Measurements from ENCODE around the gene AIPL1. TPM values are rescaled to one million over a fixed set of nuclear protein-coding genes. Genes with fewer than 3 reads are reported as not detected.

AIPL1 gene
- total RNA-seq, 2 experiments from 2014 or later, result not detected

GRCh38 chr17:6457688-6458459 is 23.0 kb upstream of the AIPL1 start:
- no peaks in the 10 kb centered on the region for H3K9me2 ChIP-seq (ENCODE audit: insufficient read depth, low read length)
- no peak overlapping the region for H2AFZ ChIP-seq (ENCODE audit: low read length)
- no peak overlapping the region for H3K27ac ChIP-seq (ENCODE audit: low read depth, low read length, poor library complexity, severe bottlenecking)
- H3K36me3 ChIP-seq (ENCODE audit: insufficient read depth, low read length), result no peaks in the 10 kb centered on the region
- no peak overlapping the region for H3K4me3 ChIP-seq (ENCODE audit: low read depth, low read length, poor library complexity, severe bottlenecking)
- no TSS peak for BruUV-seq (replicated peaks)
- no peaks in the 10 kb centered on the region for H4K20me1 ChIP-seq (ENCODE audit: insufficient read depth, low read length)
- no peak for DNase-seq (ENCODE audit: low spot score)
- H3K4me1 ChIP-seq (ENCODE audit: insufficient read depth, low read length, poor library complexity, severe bottlenecking), result peaks cover 15% of the 10 kb centered on the region
- TF ChIP-seq, protein P1, sequence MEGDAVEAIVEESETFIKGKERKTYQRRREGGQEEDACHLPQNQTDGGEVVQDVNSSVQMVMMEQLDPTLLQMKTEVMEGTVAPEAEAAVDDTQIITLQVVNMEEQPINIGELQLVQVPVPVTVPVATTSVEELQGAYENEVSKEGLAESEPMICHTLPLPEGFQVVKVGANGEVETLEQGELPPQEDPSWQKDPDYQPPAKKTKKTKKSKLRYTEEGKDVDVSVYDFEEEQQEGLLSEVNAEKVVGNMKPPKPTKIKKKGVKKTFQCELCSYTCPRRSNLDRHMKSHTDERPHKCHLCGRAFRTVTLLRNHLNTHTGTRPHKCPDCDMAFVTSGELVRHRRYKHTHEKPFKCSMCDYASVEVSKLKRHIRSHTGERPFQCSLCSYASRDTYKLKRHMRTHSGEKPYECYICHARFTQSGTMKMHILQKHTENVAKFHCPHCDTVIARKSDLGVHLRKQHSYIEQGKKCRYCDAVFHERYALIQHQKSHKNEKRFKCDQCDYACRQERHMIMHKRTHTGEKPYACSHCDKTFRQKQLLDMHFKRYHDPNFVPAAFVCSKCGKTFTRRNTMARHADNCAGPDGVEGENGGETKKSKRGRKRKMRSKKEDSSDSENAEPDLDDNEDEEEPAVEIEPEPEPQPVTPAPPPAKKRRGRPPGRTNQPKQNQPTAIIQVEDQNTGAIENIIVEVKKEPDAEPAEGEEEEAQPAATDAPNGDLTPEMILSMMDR (conservative IDR thresholded peaks at IDR 0.05; ENCODE audit: low read length), result no peak
- no peak for TF ChIP-seq EZH2phosphoT487 (IDR thresholded peaks at IDR 0.05; ENCODE audit: borderline replicate concordance, low read depth, low read length)
- intact Hi-C loops (cut with micrococcal nuclease; ENCODE audit: unreplicated experiment), result no loop called here
- H3K9me3 ChIP-seq (ENCODE audit: low read length), result no peaks in the 10 kb centered on the region
- no peak overlapping the region for H3K4me2 ChIP-seq (ENCODE audit: low read length)
- no peaks in the 10 kb centered on the region for H3K79me2 ChIP-seq (ENCODE audit: insufficient read depth, low read depth, low read length)
- POLR2A ChIA-PET, result no interaction called here
- CTCF ChIA-PET (ENCODE audit: unreplicated experiment), result no interaction called here

- Histone ChIP-seq H2AFZ (ENCODE audit: low read length) (no peak overlapping the region), H3K36me3 (ENCODE audit: insufficient read depth, low read length) (no peaks in the 10 kb centered on the region), H4K20me1 (ENCODE audit: insufficient read depth, low read length) (no peaks in the 10 kb centered on the region), H3K9me2 (ENCODE audit: insufficient read depth, low read length) (no peaks in the 10 kb centered on the region), H3K4me2 (ENCODE audit: low read length) (no peak overlapping the region), H3K4me3 (ENCODE audit: low read depth, low read length, poor library complexity, severe bottlenecking) (no peak overlapping the region), H3K9me3 (ENCODE audit: low read length) (no peaks in the 10 kb centered on the region), H3K79me2 (ENCODE audit: insufficient read depth, low read depth, low read length) (no peaks in the 10 kb centered on the region), H3K27ac (ENCODE audit: low read depth, low read length, poor library complexity, severe bottlenecking) (no peak overlapping the region), H3K4me1 (ENCODE audit: insufficient read depth, low read length, poor library complexity, severe bottlenecking) (peaks cover 15% of the 10 kb centered on the region)
- ChIA-PET POLR2A (no interaction called here), CTCF (ENCODE audit: unreplicated experiment) (no interaction called here)
- intact Hi-C loops (cut with micrococcal nuclease; ENCODE audit: unreplicated experiment), result no loop called here
- no peak for TF ChIP-seq EZH2phosphoT487 (IDR thresholded peaks at IDR 0.05; ENCODE audit: borderline replicate concordance, low read depth, low read length)
- TF ChIP-seq, protein P1 (conservative IDR thresholded peaks at IDR 0.05; ENCODE audit: low read length), result no peak
- no TSS peak for BruUV-seq (replicated peaks)
- DNase-seq (ENCODE audit: low spot score), result no peak
Observed at GRCh38 chr17:6456914-6457687, 22.2 kb upstream of the AIPL1 start.

GRCh38 chr17:6456321-6456720 is 21.4 kb upstream of the AIPL1 start:
- Histone ChIP-seq H3K79me2 (ENCODE audit: insufficient read depth, low read depth, low read length) (no peaks in the 10 kb centered on the region), H3K9me3 (ENCODE audit: low read length) (no peaks in the 10 kb centered on the region), H4K20me1 (ENCODE audit: insufficient read depth, low read length) (no peaks in the 10 kb centered on the region), H3K4me1 (ENCODE audit: insufficient read depth, low read length, poor library complexity, severe bottlenecking) (peaks cover 15% of the 10 kb centered on the region), H3K27ac (ENCODE audit: low read depth, low read length, poor library complexity, severe bottlenecking) (no peak overlapping the region), H3K36me3 (ENCODE audit: insufficient read depth, low read length) (no peaks in the 10 kb centered on the region), H3K9me2 (ENCODE audit: insufficient read depth, low read length) (no peaks in the 10 kb centered on the region), H3K4me3 (ENCODE audit: low read depth, low read length, poor library complexity, severe bottlenecking) (no peak overlapping the region), H3K4me2 (ENCODE audit: low read length) (no peak overlapping the region), H2AFZ (ENCODE audit: low read length) (no peak overlapping the region)
- ChIA-PET CTCF (ENCODE audit: unreplicated experiment) (no interaction called here), POLR2A (no interaction called here)
- BruUV-seq (replicated peaks), result no TSS peak
- intact Hi-C loops (cut with micrococcal nuclease; ENCODE audit: unreplicated experiment), result no loop called here
- no peak for TF ChIP-seq EZH2phosphoT487 (IDR thresholded peaks at IDR 0.05; ENCODE audit: borderline replicate concordance, low read depth, low read length)
- TF ChIP-seq, protein P1 (conservative IDR thresholded peaks at IDR 0.05; ENCODE audit: low read length), result no peak
- no peak for DNase-seq (ENCODE audit: low spot score)
